Ascending aorta (tissue), 2 donors: ENCODE results near the gene IRX4. TPM values are rescaled to one million over a fixed set of nuclear protein-coding genes. Genes with fewer than 3 reads are reported as not detected.

Source experiments
- DNase-seq, 2 donors: peaks; one replicate each; pipeline ENCODE4 v3.0.0-alpha.2; 2019; ENCODE audit warnings: low spot score in 2 of 2
- H3K27ac ChIP-seq, 2 donors: fragments of 200-600 bp; sonication (generic); one replicate each; pipeline ENCODE4 v1.5.1; 2016 to 2017; ENCODE audit warnings: mild to moderate bottlenecking in 1 of 2
- H3K27me3 ChIP-seq: fragments of 200-600 bp; sonication (generic); one replicate; pipeline ENCODE4 v1.5.1; 2017
- H3K36me3 ChIP-seq, 2 donors: fragments of 200-600 bp; sonication (generic); one replicate each; pipeline ENCODE4 v1.5.1; 2016
- H3K4me1 ChIP-seq, 2 donors: fragments of 200-600 bp; sonication (generic); one replicate each; pipeline ENCODE4 v1.5.1; 2016 to 2017; ENCODE audit warnings: mild to moderate bottlenecking in 1 of 2
- H3K4me3 ChIP-seq, 2 donors: fragments of 200-600 bp; sonication (generic); one replicate each; pipeline ENCODE4 v1.5.1; 2016 to 2017; ENCODE audit warnings: mild to moderate bottlenecking in 1 of 2
- H3K9me3 ChIP-seq, 2 donors: fragments of 200-600 bp; sonication (generic); one replicate each; pipeline ENCODE4 v1.5.1; 2016
- CTCF ChIP-seq, 3 experiments: fragments of 200-600 bp in 2 of 3; fragments of 450-650 bp in 1 of 3; sonication (generic) in 2 of 3; IDR thresholded peaks; one replicate each; pipeline ENCODE4 v1.5.1; 2016 to 2019; ENCODE audit warnings: antibody characterized with exemption in 3 of 3, mild to moderate bottlenecking in 1 of 3, moderate library complexity in 1 of 3
- intact Hi-C: fragments of 100-400 bp; cut with DNase I; formaldehyde crosslinking; loops from one replicate; pipeline ENCODE4 v1.15.1; 2023
- total RNA-seq: library from RNA; depleted of rRNA; stranded (reverse); fragments of >200 nt; gene quantifications from one replicate; pipeline ENCODE4 v1.1.0, GENCODE V29; 2016

IRX4 gene
- total RNA-seq, 1 donor from 2014 or later = not detected

GRCh38 chr5:1855596-1855995 lies 27.1 kb downstream of the IRX4 start:
- TF ChIP-seq CTCF (IDR thresholded peaks at IDR 0.05) = no peak
- DNase-seq = no peak
- no peak overlapping the region for H3K27ac ChIP-seq
- H3K4me1 ChIP-seq = no peaks in the 10 kb centered on the region
- no peaks in the 10 kb centered on the region for H3K9me3 ChIP-seq
- intact Hi-C loops = no loop called here
- peaks cover 5% of the 10 kb centered on the region for H3K27me3 ChIP-seq
- H3K36me3 ChIP-seq = no peaks in the 10 kb centered on the region
- H3K4me3 ChIP-seq = no peak overlapping the region

- H3K27ac ChIP-seq = no peak overlapping the region
- no peak for DNase-seq
- no peak for TF ChIP-seq CTCF (IDR thresholded peaks at IDR 0.05)
- intact Hi-C loops = no loop called here
- no peaks in the 10 kb centered on the region for H3K9me3 ChIP-seq
- no peaks in the 10 kb centered on the region for H3K36me3 ChIP-seq
- H3K27me3 ChIP-seq = peaks cover 7% of the 10 kb centered on the region
- H3K4me1 ChIP-seq = no peaks in the 10 kb centered on the region
- H3K4me3 ChIP-seq = no peak overlapping the region
Observed at GRCh38 chr5:1855075-1855474, 27.6 kb downstream of the IRX4 start.

GRCh38 chr5:1853531-1853930 lies 29.2 kb downstream of the IRX4 start:
- TF ChIP-seq CTCF (IDR thresholded peaks at IDR 0.05) = no peak
- Histone ChIP-seq H3K27me3 (peaks cover 8% of the 10 kb centered on the region), H3K9me3 (no peaks in the 10 kb centered on the region), H3K4me1 (no peaks in the 10 kb centered on the region), H3K36me3 (no peaks in the 10 kb centered on the region), H3K4me3 (no peak overlapping the region), H3K27ac (no peak overlapping the region)
- no peak for DNase-seq
- intact Hi-C loops = no loop called here

GRCh38 chr5:1852324-1852947 lies 30.3 kb downstream of the IRX4 start:
- Histone ChIP-seq H3K27ac (no peak overlapping the region), H3K4me3 (no peak overlapping the region), H3K36me3 (no peaks in the 10 kb centered on the region), H3K27me3 (peaks cover 8% of the 10 kb centered on the region), H3K9me3 (no peaks in the 10 kb centered on the region), H3K4me1 (no peaks in the 10 kb centered on the region)
- no peak for DNase-seq
- intact Hi-C loops = no loop called here
- TF ChIP-seq CTCF (IDR thresholded peaks at IDR 0.05) = no peak

- DNase-seq = no peak
- Histone ChIP-seq H3K4me1 (no peaks in the 10 kb centered on the region), H3K27ac (no peak overlapping the region), H3K36me3 (no peaks in the 10 kb centered on the region), H3K27me3 (peaks cover 4% of the 10 kb centered on the region), H3K4me3 (no peak overlapping the region), H3K9me3 (no peaks in the 10 kb centered on the region)
- TF ChIP-seq CTCF (IDR thresholded peaks at IDR 0.05) = no peak
- intact Hi-C loops = no loop called here
Observed at GRCh38 chr5:1851290-1851934, 31.3 kb downstream of the IRX4 start.
